ENCODE data around the gene TUFT1.
A peak's percentile ranks its signal among the peaks of the same experiment; 100 is the strongest.

DNA sequence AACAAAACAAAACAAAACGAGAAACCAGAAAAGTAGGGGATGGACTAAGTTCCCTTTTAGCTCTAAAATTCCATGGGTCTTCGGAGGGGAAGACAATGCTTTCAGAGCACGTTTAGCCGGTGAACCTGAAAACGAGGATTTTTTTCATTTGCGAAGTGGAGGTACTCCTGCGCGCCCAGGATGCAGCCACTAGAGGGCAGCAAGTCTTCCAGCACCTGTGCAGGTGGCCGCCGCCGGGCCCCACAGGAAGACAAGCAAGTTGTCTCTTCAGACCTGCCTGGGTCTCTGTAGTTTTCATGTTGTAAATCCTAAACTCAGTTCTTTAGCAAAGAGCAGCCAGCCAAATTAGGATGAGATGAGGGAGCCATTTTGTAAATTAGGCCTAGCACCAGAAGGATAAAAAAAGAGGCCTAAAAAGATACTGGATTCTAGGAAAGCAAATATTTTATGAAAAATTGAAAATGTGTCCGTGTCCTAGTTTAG, 54.1 kb downstream of the TUFT1 start:
- TF ChIP-seq, protein P1, sequence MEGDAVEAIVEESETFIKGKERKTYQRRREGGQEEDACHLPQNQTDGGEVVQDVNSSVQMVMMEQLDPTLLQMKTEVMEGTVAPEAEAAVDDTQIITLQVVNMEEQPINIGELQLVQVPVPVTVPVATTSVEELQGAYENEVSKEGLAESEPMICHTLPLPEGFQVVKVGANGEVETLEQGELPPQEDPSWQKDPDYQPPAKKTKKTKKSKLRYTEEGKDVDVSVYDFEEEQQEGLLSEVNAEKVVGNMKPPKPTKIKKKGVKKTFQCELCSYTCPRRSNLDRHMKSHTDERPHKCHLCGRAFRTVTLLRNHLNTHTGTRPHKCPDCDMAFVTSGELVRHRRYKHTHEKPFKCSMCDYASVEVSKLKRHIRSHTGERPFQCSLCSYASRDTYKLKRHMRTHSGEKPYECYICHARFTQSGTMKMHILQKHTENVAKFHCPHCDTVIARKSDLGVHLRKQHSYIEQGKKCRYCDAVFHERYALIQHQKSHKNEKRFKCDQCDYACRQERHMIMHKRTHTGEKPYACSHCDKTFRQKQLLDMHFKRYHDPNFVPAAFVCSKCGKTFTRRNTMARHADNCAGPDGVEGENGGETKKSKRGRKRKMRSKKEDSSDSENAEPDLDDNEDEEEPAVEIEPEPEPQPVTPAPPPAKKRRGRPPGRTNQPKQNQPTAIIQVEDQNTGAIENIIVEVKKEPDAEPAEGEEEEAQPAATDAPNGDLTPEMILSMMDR (IDR thresholded peaks at IDR 0.05), result peak; percentile 67 to 92
- TF ChIP-seq EP300 (IDR thresholded peaks at IDR 0.05), result no peak
